CD4-positive, alpha-beta T cell treated with Interleukin-15 for 1 hour (primary cell): Measurements from ENCODE around the gene FRAT2.
"Not testable (repeated sequence)": the region's sequence is repeated elsewhere in the genome, so short reads cannot be mapped to it uniquely, and the experiment has no call there.

Experiments used
- DNase-seq: peaks from one replicate; pipeline ENCODE4 v3.0.0-alpha.2; 2020

The FRAT2 gene

GRCh38 chr10:97321032-97321803, 13.3 kb downstream of the FRAT2 start:
- DNase-seq = no peak

GRCh38 chr10:97320480-97321031, 14.0 kb downstream of the FRAT2 start:
- no peak for DNase-seq

GRCh38 chr10:97319671-97320479, 14.7 kb downstream of the FRAT2 start:
- DNase-seq = peak; percentile 71

- peak; percentile 87 for DNase-seq
These were observed 15.5 kb downstream of the FRAT2 start, which contains the start of gene FRAT1 for GRCh38 chr10:97318772-97319651. TSS of gene FRAT1 (plus strand) at chr10:97319271. CDS start at chr10:97319454, 183 bp downstream.

GRCh38 chr10:97314671-97315070, 19.9 kb downstream of the FRAT2 start:
- no peak for DNase-seq

- no peak for DNase-seq
These were observed 21.6 kb downstream of the FRAT2 start for GRCh38 chr10:97312897-97313296.

- no peak for DNase-seq
These were observed 23.4 kb downstream of the FRAT2 start for GRCh38 chr10:97311111-97311626.

- DNase-seq = no peak
These were observed 26.4 kb downstream of the FRAT2 start for GRCh38 chr10:97307866-97308780.

- DNase-seq = no peak
These were observed 27.1 kb downstream of the FRAT2 start for GRCh38 chr10:97307441-97307840.

GRCh38 chr10:97302088-97302791, 32.3 kb downstream of the FRAT2 start:
- DNase-seq = no peak

GRCh38 chr10:97300980-97301379, 33.5 kb downstream of the FRAT2 start:
- DNase-seq = no peak

GRCh38 chr10:97298223-97298571, 36.3 kb downstream of the FRAT2 start:
- DNase-seq = no peak

- no peak for DNase-seq
These were observed 36.8 kb downstream of the FRAT2 start for GRCh38 chr10:97297556-97298222.

GRCh38 chr10:97292862-97293198, 41.7 kb downstream of the FRAT2 start:
- no peak for DNase-seq

- peak; percentile 95 for DNase-seq
These were observed 42.2 kb downstream of the FRAT2 start, which contains the start of gene ARHGAP19 for GRCh38 chr10:97292097-97292861. TSS of gene ARHGAP19 (minus strand) at chr10:97292637. CDS start at chr10:97292627, 10 bp downstream.

- DNase-seq = no peak
These were observed 43.0 kb downstream of the FRAT2 start for GRCh38 chr10:97291357-97292096.

- not testable (repeated sequence) for DNase-seq
These were observed 43.8 kb downstream of the FRAT2 start for GRCh38 chr10:97290576-97291356.

GRCh38 chr10:97290076-97290475, 44.5 kb downstream of the FRAT2 start:
- not testable (repeated sequence) for DNase-seq
